H1 (cell line): ENCODE data around the gene SCGN. TPM values are rescaled to one million over a fixed set of nuclear protein-coding genes. Genes with fewer than 3 reads are reported as not detected.

Experiments
- PHF8 ChIP-seq: fragments of 200-600 bp; sonication (generic); conservative IDR thresholded peaks from 2 replicates; pipeline ENCODE4 v1.7.1; 2012; ENCODE audit warnings: low read depth, mild to moderate bottlenecking, inconsistent platforms, low read length, moderate library complexity
- RAD21 ChIP-seq, 2 experiments: IDR thresholded peaks in 1 of 2; conservative IDR thresholded peaks in 1 of 2; 2 replicates each; pipeline ENCODE4 v1.6.1; 2011; ENCODE audit warnings: low read depth in 2 of 2, low read length in 2 of 2, improper control_type of control experiment in 1 of 2, inconsistent platforms in 1 of 2, mild to moderate bottlenecking in 1 of 2, moderate library complexity in 1 of 2
- SIRT6 ChIP-seq: IDR thresholded peaks from one replicate; pipeline ENCODE4 v1.7.1; 2012; ENCODE audit warnings: low read length, inconsistent platforms
- TCF12 ChIP-seq: IDR thresholded peaks from 2 replicates; pipeline ENCODE4 v1.6.1; 2011; ENCODE audit warnings: low read depth, mild to moderate bottlenecking, low read length
- polyA plus RNA-seq, 7 experiments: library from polyadenylated mRNA; depleted of rRNA in 3 of 7; stranded (reverse) in 5 of 7; unstranded in 2 of 7; fragments of >200 nt in 5 of 7; fragments of 200-250 nt in 2 of 7; gene quantifications; 1 replicate in 5 of 7; 2 replicates in 1 of 7; 4 replicates in 1 of 7; pipeline versions ENCODE4 v1.2.1 to v1.2.3, GENCODE V29; 2011 to 2013; ENCODE audit warnings: missing spikeins in 2 of 7, mixed read lengths in 2 of 7
- total RNA-seq: library from RNA; stranded (reverse); fragmentation: NEBNext Ultra II Directional; extraction: Animal tissue kit (Norgen Biotek cat#: 25700); gene quantifications from 2 replicates; pipeline ENCODE4 v1.2.1, GENCODE V29; 2021

SCGN gene
- total and polyA plus RNA-seq, 2 of the 8 experiments (the other 6 are each of a cell fraction or from before 2014, with no cell fraction given): not detected

DNA sequence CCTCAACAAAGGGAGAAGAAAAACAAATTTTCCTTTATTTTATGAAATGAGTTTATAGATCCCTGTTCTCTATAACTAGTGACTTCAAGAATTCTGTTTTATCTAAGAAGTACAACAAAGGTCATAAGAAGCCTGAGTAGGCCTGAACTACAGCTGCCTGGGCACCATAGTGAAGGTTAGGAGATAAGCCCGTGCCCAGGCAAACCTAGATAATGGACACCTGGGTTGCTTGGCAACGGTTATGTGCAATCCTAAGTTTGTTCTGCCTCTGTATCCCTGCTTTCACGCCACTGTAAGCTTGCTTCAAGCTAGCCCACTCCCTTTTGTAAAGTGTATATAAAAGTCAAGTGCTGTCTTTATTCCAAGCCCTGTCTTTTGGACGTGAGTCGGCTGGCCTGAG, 23.2 kb downstream of the SCGN start (continued):
- no peak for TF ChIP-seq SIRT6
- no peak for TF ChIP-seq TCF12
- TF ChIP-seq RAD21 (IDR thresholded peaks at IDR 0.05 in 1 of 2, conservative IDR thresholded peaks at IDR 0.05 in 1 of 2; ENCODE audit: low read depth in 2 of 2, low read length in 2 of 2): no peak
- TF ChIP-seq PHF8: no peak
